HCT116 (cell line): Measurements from ENCODE around the gene ACKR1.

Experiments used
- CEBPB ChIP-seq: IDR thresholded peaks from 2 replicates; pipeline ENCODE4 v1.6.1; 2012; ENCODE audit warnings: low read depth
- CTCF ChIP-seq, 3 experiments: fragments of 200-600 bp in 1 of 3; sonication (generic) in 1 of 3; IDR thresholded peaks in 2 of 3; conservative IDR thresholded peaks in 1 of 3; 2 replicates each; pipeline ENCODE4 v1.5.1; 2012 to 2017; ENCODE audit warnings: low read depth in 2 of 3, low read length in 2 of 3, antibody characterized with exemption in 1 of 3, borderline replicate concordance in 1 of 3, control low read depth in 1 of 3, mild to moderate bottlenecking in 1 of 3, mixed read lengths in 1 of 3, mixed run types in 1 of 3, moderate library complexity in 1 of 3; ENCODE audit not compliant: insufficient read depth in 1 of 3
- EZH2 ChIP-seq: fragments of 200-600 bp; sonication (generic); IDR thresholded peaks from 2 replicates; pipeline ENCODE4 v1.6.1; 2017; ENCODE audit warnings: antibody characterized with exemption, mixed run types
- EZH2phosphoT487 ChIP-seq: fragments of 200-600 bp; IDR thresholded peaks from 2 replicates; pipeline ENCODE4 v1.6.1; 2018; ENCODE audit warnings: antibody characterized with exemption, borderline replicate concordance
- MAX ChIP-seq: IDR thresholded peaks from 2 replicates; pipeline ENCODE4 v1.6.1; 2012
- POLR2A ChIP-seq: IDR thresholded peaks from 2 replicates; pipeline ENCODE4 v1.7.0; 2011; ENCODE audit warnings: borderline replicate concordance; ENCODE audit not compliant: insufficient read depth, insufficient read length; ENCODE audit errors: extremely low read depth
- POLR2AphosphoS5 ChIP-seq: IDR thresholded peaks from 2 replicates; pipeline ENCODE4 v1.6.1; 2011; ENCODE audit warnings: mild to moderate bottlenecking, low read depth, low read length, moderate library complexity
- RAD21 ChIP-seq: IDR thresholded peaks from 2 replicates; pipeline ENCODE4 v1.6.1; 2012; ENCODE audit warnings: low read depth, mild to moderate bottlenecking
- SIN3A ChIP-seq: IDR thresholded peaks from 2 replicates; pipeline ENCODE4 v1.6.1; 2012; ENCODE audit warnings: low read depth
- SP1 ChIP-seq: IDR thresholded peaks from 2 replicates; pipeline ENCODE4 v1.6.1; 2012; ENCODE audit warnings: low read depth
- TCF7L2 ChIP-seq: IDR thresholded peaks from 2 replicates; pipeline ENCODE4 v1.7.0; 2011; ENCODE audit warnings: borderline replicate concordance, inconsistent platforms; ENCODE audit not compliant: insufficient read depth, insufficient read length; ENCODE audit errors: extremely low read depth
- ZFX ChIP-seq: fragments of 450-650 bp; IDR thresholded peaks from 2 replicates; pipeline ENCODE4 v1.6.1; 2017
- ZNF274 ChIP-seq: fragments of 200-500 bp; sonication (Bioruptor generic); IDR thresholded peaks from 2 replicates; pipeline ENCODE4 v1.6.1; 2014; ENCODE audit warnings: mild to moderate bottlenecking, low read depth, low read length, inconsistent platforms
- TF ChIP-seq, protein P1 (sequence below): IDR thresholded peaks from 2 replicates; pipeline ENCODE4 v1.6.1; 2012

- TF ChIP-seq CTCF (IDR thresholded peaks at IDR 0.05 in 2 of 3, conservative IDR thresholded peaks at IDR 0.05 in 1 of 3; ENCODE audit: borderline replicate concordance in 1 of 3, insufficient read depth in 1 of 3, low read depth in 2 of 3, low read length in 2 of 3) (no peak), SIN3A (no peak), CEBPB (no peak), SP1 (no peak), EZH2phosphoT487 (no peak), TCF7L2 (no peak), ZNF274 (no peak), POLR2AphosphoS5 (no peak), ZFX (no peak), MAX (no peak), POLR2A (no peak), EZH2 (no peak), RAD21 (no peak)
- TF ChIP-seq, protein P1, sequence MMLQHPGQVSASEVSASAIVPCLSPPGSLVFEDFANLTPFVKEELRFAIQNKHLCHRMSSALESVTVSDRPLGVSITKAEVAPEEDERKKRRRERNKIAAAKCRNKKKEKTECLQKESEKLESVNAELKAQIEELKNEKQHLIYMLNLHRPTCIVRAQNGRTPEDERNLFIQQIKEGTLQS, result no peak
Measured at GRCh38 chr1:159199901-159200300, 4.8 kb upstream of the ACKR1 start.
